ENCODE results near the gene PFDN1. TPM values are rescaled to one million over a fixed set of nuclear protein-coding genes. Genes with fewer than 3 reads are reported as not detected.
"Not testable (repeated sequence)": the region's sequence is repeated elsewhere in the genome, so short reads cannot be mapped to it uniquely, and the experiment has no call there.

The PFDN1 gene, protein sequence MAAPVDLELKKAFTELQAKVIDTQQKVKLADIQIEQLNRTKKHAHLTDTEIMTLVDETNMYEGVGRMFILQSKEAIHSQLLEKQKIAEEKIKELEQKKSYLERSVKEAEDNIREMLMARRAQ
- total RNA-seq (2014; rRNA removed; shearing (Covaris generic)): 114 and 149 TPM in 2 replicates
- 174 and 198 TPM in 2 replicates for polyA plus RNA-seq (2015; cell fraction: cytosol; rRNA removed)
- polyA plus RNA-seq (2015; cell fraction: nucleus; rRNA removed): 73.5 and 77.0 TPM in 2 replicates

- peak; percentile 94 for DNase-seq (ENCODE audit: low read depth)
Measured at GRCh38 chr5:140302786-140303639, at the start of gene PFDN1. Gene PFDN1 (minus strand): TSS chr5:140303101. CDS start chr5:140303073, 28 bp downstream.

GRCh38 chr5:140351609-140352334, 48.9 kb upstream of the PFDN1 start:
- DNase-seq (ENCODE audit: low read depth): peak; percentile 61

DNA sequence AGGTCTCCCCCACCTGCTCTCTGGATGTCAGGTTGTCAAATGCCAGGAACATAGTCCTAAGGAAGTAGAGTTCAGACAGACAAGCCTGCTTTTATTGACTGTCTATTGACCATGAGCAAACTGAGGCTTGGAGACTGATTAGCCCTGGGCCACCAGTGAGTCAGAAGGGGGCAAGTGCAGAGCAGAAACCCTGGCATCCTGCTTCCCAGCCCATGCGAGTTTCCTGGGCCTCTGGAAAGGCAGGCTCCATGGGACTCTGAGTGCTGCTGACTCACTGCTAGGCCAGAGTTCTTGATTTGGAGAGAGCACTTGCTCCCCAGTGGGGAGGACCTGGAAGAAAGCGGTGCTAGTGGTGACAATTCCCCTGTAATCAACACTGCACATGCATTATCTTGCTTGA, 46.3 kb upstream of the PFDN1 start:
- no peak for DNase-seq (ENCODE audit: low read depth)

GRCh38 chr5:140348104-140348503, 45.2 kb upstream of the PFDN1 start:
- no peak for DNase-seq (ENCODE audit: low read depth)

GRCh38 chr5:140347360-140347759, 44.5 kb upstream of the PFDN1 start:
- no peak for DNase-seq (ENCODE audit: low read depth)

DNA sequence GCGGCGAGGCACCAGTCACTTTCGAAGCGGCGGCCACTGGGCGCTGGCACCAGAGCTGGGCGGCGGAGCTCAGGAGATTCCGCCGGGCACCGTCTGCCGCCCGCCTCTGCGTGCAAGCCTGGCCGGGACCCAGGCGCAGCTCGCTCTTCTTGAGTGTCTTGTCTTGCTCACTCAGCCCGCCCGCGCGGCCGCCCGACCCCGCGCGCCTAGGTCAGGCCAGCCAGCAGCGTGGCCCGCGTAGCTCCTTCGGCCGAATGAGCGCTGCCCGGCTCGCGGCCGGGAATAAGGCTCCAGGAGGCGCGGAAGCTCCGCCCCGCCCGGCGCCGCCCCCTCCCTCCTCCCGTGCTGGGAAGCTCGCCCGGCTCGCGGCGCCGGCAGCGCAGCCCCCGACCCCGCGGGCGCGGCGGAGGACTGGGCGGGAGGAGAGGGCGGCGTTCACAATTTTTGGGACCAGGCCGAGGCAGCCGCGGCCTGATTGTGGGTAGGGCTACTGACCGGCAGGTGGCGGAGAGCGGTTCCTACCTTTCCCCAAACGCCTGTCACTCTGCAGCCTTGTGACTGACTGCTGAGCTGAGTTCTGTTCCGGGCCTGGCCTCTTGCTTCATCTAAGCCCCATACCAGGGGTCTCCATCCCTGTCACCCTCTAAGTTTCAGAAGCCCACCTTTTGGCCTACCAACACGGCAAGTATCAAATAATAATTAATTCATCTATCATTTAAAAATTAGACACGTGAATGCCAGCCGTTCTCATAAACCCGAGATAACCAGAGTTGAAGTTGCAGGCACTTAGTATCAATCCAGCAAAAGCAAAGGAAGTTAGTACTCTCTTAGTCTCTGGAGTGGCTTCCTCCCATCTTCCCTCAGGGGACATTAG, 43.7 kb upstream of the PFDN1 start, which contains the start of gene HBEGF:
Gene HBEGF (minus strand): TSS at position 256 of the 874 bp plus-strand sequence. CDS start 275 bp downstream, outside the sequence.
- peak; percentile 86 for DNase-seq (ENCODE audit: low read depth)

GRCh38 chr5:140345919-140346347, 43.0 kb upstream of the PFDN1 start:
- DNase-seq (ENCODE audit: low read depth): peak; percentile 70

DNA sequence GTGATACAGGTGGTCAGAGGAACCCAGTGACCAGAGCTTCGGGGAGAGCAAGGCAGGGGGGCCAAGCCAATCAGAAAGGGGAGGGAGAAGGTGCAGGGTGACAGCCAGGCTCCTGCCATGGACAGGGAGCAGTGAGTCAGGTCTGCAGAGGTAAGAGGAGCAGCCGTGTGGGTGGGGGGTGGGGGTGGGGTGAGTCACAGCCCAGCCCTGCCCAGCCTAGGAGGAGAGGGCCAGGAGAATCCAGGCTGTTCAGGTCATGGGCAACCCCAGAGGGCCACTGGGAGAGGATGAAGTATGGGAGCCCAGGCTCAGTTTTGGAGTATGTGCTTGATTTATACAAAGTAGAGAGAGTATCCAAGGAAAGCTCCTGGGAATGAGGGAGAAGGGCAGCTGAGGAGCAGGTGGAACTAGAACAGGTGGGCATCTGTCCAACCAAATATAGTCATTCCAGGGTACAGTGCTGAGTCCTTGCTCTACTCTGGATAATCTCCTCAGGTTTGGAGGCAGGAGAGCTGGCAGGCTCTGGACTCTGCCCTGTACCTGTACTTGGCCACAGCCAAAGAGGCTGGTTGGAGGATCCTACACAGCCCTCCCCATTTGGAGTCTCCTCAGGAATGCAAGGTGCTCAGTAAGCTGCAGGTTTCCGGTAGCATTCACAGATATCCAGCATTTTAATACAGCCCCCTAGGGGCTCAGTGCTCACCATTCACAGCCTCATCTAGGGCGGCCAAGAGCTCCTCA, 42.0 kb upstream of the PFDN1 start:
- DNase-seq (ENCODE audit: low read depth): peak; percentile 88

DNA sequence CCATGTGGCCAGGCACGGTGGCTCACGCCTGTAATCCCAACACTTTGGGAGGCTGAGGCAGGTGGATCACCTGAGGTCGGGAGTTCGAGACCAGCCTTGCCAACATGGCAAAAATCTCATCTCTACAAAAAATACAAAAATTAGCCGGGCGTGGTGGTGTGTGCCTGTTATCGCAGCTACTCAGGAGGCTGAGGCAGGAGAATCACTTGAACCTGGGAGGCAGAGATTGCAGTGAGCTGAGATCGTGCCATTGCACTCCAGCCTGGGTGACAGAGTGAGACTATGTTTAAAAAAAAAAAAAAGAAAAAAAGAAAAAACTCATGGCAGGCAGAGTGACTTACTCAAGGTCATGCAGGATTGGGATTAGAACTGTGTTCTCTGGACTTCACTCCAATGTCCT, 40.9 kb upstream of the PFDN1 start:
- DNase-seq (ENCODE audit: low read depth): not testable (repeated sequence)

GRCh38 chr5:140342896-140343295, 40.0 kb upstream of the PFDN1 start:
- DNase-seq (ENCODE audit: low read depth): no peak

- no peak for DNase-seq (ENCODE audit: low read depth)
Measured at GRCh38 chr5:140342287-140342686, 39.4 kb upstream of the PFDN1 start.

DNA sequence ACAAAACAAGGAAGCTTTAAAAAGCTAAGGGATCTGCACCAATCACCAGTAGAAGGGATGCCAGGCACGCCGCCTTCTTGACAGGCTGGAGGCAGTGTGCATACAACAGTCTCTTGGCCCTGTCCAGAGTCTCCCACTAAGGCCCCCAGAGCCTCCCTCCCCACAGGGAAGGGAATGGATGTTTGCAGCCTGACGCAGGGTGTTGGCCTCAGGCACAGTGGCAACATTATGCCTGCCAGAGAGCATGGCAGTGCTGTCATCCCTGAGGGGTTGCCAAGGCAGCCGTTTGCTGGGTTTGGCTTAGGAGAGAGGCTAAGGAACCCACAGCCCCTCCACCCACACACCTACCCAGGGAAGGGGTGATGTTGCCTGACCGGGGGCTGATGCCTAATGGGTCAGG, 38.7 kb upstream of the PFDN1 start:
- no peak for DNase-seq (ENCODE audit: low read depth)

DNA sequence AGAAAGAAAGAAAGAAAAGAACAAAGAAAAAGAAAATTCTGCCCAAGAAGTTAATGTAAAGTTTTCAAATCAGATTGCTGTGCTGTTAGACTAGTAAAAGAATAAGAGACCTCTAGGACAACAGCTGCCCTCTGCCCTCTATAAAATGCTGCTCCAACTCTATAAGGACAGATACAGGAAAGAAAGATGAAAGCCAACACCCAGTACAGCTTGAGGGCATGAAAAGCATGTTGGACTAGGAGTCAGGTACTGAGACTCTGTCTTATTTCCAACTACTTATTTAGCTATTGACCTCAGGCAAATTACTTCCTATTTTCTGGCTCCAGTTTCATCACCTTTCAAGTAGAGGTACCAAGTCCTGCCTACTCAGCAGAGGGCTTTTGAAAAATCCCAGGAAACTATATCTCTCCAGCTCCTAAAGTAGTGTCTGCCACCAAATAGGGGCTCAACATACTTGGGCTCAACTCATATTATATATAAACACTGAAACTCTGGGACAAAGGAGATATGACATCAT, 37.8 kb upstream of the PFDN1 start:
- no peak for DNase-seq (ENCODE audit: low read depth)

DNA sequence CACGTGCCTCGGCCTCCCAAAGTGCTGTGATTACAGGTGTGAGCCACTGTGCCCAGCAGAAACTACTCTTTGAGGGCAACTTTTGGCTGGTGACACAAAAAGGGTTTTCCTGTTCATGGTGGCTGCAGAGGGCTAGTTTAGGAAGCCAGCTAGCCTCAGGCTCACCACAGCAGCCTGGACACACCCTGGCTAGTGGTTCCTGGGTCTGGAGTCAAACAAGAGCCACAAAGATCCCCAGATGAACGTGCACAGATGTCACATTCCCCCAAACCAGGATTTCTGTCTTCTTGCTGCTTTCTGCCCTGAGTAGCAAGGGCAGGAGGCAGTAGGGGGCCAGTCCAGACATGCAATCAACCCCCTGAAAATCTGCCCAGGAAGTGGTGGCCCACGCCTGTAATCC, 36.7 kb upstream of the PFDN1 start:
- DNase-seq (ENCODE audit: low read depth): no peak

GRCh38 chr5:140338908-140339307, 36.0 kb upstream of the PFDN1 start:
- DNase-seq (ENCODE audit: low read depth): no peak

DNA sequence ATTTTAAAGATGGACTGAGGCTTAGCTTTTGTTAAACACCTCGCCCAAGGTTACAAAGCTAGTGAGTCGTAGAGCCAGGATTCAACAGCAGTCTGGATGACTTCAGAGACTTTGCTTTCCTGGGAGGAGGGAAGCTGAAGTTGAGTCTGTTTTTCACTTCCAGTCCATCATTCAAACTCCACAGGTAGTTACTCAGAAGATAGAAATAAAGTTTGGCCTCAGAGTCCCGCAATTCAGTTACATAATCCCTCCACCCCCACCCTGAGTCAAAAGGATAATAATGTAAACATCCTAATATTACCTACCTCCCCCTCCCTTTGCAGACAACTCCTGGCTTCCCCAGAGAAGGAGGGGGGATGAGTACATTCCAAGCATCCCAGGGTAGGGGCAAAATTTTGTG, 35.4 kb upstream of the PFDN1 start:
- peak; percentile 59 for DNase-seq (ENCODE audit: low read depth)

GRCh38 chr5:140337880-140338279, 35.0 kb upstream of the PFDN1 start:
- DNase-seq (ENCODE audit: low read depth): no peak

- no peak for DNase-seq (ENCODE audit: low read depth)
Measured at GRCh38 chr5:140336388-140336787, 33.5 kb upstream of the PFDN1 start.

- DNase-seq (ENCODE audit: low read depth): no peak
Measured at GRCh38 chr5:140331638-140332037, 28.7 kb upstream of the PFDN1 start.
